Measurements from ENCODE around the gene KREMEN1.

DNA sequence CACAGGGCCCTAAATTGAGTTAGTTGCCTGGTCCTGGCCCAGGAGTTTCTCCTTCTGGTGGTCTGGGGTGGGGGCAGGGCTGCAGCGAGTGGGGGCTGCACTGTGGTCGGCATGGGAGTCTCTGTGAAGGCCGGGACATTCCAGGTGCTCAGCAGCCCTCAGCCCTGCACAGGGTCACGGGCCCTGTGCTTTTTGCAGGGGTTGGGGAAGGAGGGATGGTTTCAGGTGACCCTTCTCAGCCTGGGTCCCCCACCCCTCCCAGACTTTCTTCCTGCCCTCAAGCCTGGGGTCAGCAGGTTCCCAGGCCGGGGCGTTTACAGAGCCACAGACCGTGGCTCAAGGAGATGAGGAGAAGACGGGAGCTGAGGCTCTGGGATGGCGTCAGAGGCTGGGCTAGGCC is 140.7 kb downstream of the KREMEN1 start:
- TF ChIP-seq, protein P1, sequence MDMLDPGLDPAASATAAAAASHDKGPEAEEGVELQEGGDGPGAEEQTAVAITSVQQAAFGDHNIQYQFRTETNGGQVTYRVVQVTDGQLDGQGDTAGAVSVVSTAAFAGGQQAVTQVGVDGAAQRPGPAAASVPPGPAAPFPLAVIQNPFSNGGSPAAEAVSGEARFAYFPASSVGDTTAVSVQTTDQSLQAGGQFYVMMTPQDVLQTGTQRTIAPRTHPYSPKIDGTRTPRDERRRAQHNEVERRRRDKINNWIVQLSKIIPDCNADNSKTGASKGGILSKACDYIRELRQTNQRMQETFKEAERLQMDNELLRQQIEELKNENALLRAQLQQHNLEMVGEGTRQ (IDR thresholded peaks at IDR 0.05; ENCODE audit: low read depth, low read length), result no peak
- TF ChIP-seq CTCF (conservative IDR thresholded peaks at IDR 0.05; ENCODE audit: low read depth, low read length), result no peak
- TF ChIP-seq RAD21 (IDR thresholded peaks at IDR 0.05; ENCODE audit: low read length), result no peak
- TF ChIP-seq POLR2A (IDR thresholded peaks at IDR 0.05; ENCODE audit: low read depth, low read length), result no peak
- no peak for TF ChIP-seq RCOR1 (IDR thresholded peaks at IDR 0.05; ENCODE audit: insufficient replicate concordance, low read length)
- no peak for TF ChIP-seq CEBPB (IDR thresholded peaks at IDR 0.05; ENCODE audit: low read depth, low read length)
- no peak for TF ChIP-seq RFX5 (IDR thresholded peaks at IDR 0.05; ENCODE audit: low read depth, low read length)
